ENCODE data around the gene TTC34.

GRCh38 chr1:2808831-2809605 lies 7.5 kb upstream of the TTC34 start:
- TF ChIP-seq MAZ (IDR thresholded peaks at IDR 0.05; ENCODE audit: borderline replicate concordance, low read depth, low read length): no peak
- TF ChIP-seq CEBPB (IDR thresholded peaks at IDR 0.05; ENCODE audit: low read depth, low read length): no peak
- TF ChIP-seq CTCF (conservative IDR thresholded peaks at IDR 0.05; ENCODE audit: low read depth, low read length): no peak
- no peak for TF ChIP-seq POLR2A (IDR thresholded peaks at IDR 0.05; ENCODE audit: low read depth, low read length)
- TF ChIP-seq MAFK (IDR thresholded peaks at IDR 0.05; ENCODE audit: low read depth, low read length): no peak
- no peak for TF ChIP-seq USF2 (IDR thresholded peaks at IDR 0.05; ENCODE audit: low read depth, low read length)
- no peak for TF ChIP-seq RAD21 (IDR thresholded peaks at IDR 0.05; ENCODE audit: low read length)
- no peak for TF ChIP-seq NFE2L2 (IDR thresholded peaks at IDR 0.05; ENCODE audit: low read depth, low read length)
- TF ChIP-seq SMC3 (IDR thresholded peaks at IDR 0.05; ENCODE audit: low read depth, low read length): no peak
- no peak for TF ChIP-seq BHLHE40 (IDR thresholded peaks at IDR 0.05; ENCODE audit: low read depth, low read length)
